Measurements from ENCODE around the gene TTC38. TPM values are rescaled to one million over a fixed set of nuclear protein-coding genes. Genes with fewer than 3 reads are reported as not detected.

The TTC38 gene
- total RNA-seq, 1 donor from 2014 or later = 26.3 TPM

- Histone ChIP-seq H3K9me3 (no peaks in the 10 kb centered on the region), H3K27me3 (no peaks in the 10 kb centered on the region), H3K27ac (no peak overlapping the region), H3K4me1 (peaks cover 27% of the 10 kb centered on the region), H3K36me3 (peaks cover 29% of the 10 kb centered on the region), H3K4me3 (no peak overlapping the region)
- intact Hi-C loops (cut with DNase I) = no loop called here
- DNase-seq (no peak), ATAC-seq (no peak)
- TF ChIP-seq CTCF (IDR thresholded peaks at IDR 0.05) = no peak
These were observed 1.8 kb downstream of the TTC38 start for GRCh38 chr22:46269564-46269963.

- H3K4me3 ChIP-seq = no peak overlapping the region
- no peak overlapping the region for H3K27ac ChIP-seq
- no peaks in the 10 kb centered on the region for H3K27me3 ChIP-seq
- ATAC-seq (no peak), DNase-seq (no peak)
- peaks cover 22% of the 10 kb centered on the region for H3K4me1 ChIP-seq
- no peaks in the 10 kb centered on the region for H3K9me3 ChIP-seq
- H3K36me3 ChIP-seq = peaks cover 51% of the 10 kb centered on the region
- no peak for TF ChIP-seq CTCF (IDR thresholded peaks at IDR 0.05)
- intact Hi-C loops (cut with DNase I) = no loop called here
These were observed 4.4 kb downstream of the TTC38 start for GRCh38 chr22:46272196-46272595.

- intact Hi-C loops (cut with DNase I) = no loop called here
- Histone ChIP-seq H3K27ac (no peak overlapping the region), H3K36me3 (peaks cover 58% of the 10 kb centered on the region), H3K4me1 (peaks cover 19% of the 10 kb centered on the region), H3K4me3 (no peak overlapping the region), H3K9me3 (no peaks in the 10 kb centered on the region), H3K27me3 (no peaks in the 10 kb centered on the region)
- no peak for TF ChIP-seq CTCF (IDR thresholded peaks at IDR 0.05)
- DNase-seq (no peak), ATAC-seq (no peak)
These were observed 5.1 kb downstream of the TTC38 start for GRCh38 chr22:46272762-46273431.

- TF ChIP-seq CTCF (IDR thresholded peaks at IDR 0.05) = no peak
- Histone ChIP-seq H3K36me3 (peaks cover 65% of the 10 kb centered on the region), H3K27ac (no peak overlapping the region), H3K4me3 (no peak overlapping the region), H3K4me1 (peaks cover 14% of the 10 kb centered on the region), H3K9me3 (no peaks in the 10 kb centered on the region), H3K27me3 (no peaks in the 10 kb centered on the region)
- intact Hi-C loops (cut with DNase I) = no loop called here
- ATAC-seq (no peak), DNase-seq (no peak)
These were observed 5.8 kb downstream of the TTC38 start for GRCh38 chr22:46273432-46274148.

- Histone ChIP-seq H3K9me3 (no peaks in the 10 kb centered on the region), H3K4me3 (no peak overlapping the region), H3K4me1 (peaks cover 6% of the 10 kb centered on the region), H3K27ac (no peak overlapping the region), H3K27me3 (no peaks in the 10 kb centered on the region), H3K36me3 (peaks cover 73% of the 10 kb centered on the region)
- TF ChIP-seq CTCF (IDR thresholded peaks at IDR 0.05) = no peak
- ATAC-seq (no peak), DNase-seq (no peak)
- intact Hi-C loops (cut with DNase I) = no loop called here
These were observed 6.6 kb downstream of the TTC38 start for GRCh38 chr22:46274381-46274780.

All from upper lobe of right lung (tissue), 1 donor.